NCI-H526 treated with DMSO at 0.1 percent for 48 hours (cell line): ENCODE data around the gene BCL7A.
"Not testable (repeated sequence)": the region's sequence is repeated elsewhere in the genome, so short reads cannot be mapped to it uniquely, and the experiment has no call there.

Experiments used
- DNase-seq: peaks from one replicate; lab custom pipeline; 2025; lab: John Stamatoyannopoulos, UW

BCL7A gene

DNA sequence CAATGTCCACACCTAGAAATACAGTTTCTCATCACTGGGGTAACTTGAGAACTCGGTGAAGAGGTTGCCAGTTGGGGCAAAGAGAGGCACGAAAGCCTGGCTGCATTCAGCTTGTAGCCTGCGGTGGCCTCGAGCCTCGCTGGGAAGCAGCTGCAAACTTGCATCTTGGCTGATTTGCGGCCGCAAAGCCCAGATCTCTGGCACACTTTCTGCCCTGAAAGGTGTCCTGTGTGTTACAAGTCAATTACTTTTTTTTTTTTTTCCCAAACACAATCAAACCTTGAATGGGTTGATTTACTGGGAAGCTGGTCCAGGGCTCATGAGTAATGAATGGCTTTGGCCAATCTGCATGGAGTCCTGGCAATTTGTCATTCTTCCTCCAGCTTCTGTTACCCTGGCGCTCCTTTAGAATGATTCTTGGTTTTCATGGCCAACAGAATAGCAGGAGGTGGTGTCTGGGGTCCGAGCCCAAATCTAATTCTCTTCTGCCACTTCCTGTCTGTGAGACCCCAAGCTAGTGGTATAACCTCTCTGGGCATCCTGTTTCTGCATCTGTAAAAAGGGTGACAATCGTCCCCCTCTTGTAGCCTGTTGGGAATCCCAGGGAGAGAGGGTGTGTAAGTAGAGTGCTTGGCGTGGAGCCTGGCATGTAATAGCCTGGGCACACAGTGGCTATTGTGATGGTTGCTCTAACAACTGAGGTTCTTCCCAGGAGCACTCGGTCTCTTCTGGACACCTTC lies 6.7 kb downstream of the BCL7A start:
- no peak for DNase-seq

- no peak for DNase-seq
Measured at GRCh38 chr12:122028905-122029560, 7.3 kb downstream of the BCL7A start.

GRCh38 chr12:122029620-122030423 lies 8.1 kb downstream of the BCL7A start:
- DNase-seq: no peak

DNA sequence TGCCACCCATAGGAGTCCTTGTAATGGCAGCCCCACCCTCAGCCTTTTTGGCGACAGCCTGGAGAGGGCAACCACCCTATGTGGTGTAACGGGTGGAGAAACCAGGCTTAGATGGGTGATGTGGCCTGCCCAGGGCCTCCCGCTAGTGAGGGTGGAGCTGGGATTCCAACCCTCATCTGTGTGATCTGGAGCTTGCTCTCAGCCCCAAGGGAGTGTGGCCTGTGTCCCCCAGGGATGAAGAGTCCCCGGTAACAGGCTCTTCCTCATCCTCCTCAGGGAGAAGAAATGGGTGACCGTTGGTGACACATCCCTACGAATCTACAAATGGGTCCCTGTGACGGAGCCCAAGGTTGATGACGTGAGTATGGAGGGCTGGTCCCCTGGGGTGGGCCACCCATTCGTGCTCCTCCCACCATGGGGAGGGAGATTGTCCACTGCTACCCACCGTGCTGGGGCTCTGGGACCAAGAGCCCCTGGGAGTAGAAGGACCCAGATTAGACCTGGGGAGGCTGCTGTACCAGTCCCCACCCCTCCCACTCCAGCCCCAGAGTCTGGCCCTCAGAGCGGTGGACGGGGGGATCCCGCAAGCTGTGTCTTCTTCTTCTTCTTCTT lies 8.8 kb downstream of the BCL7A start:
- DNase-seq: no peak

GRCh38 chr12:122031342-122032216 lies 9.9 kb downstream of the BCL7A start:
- no peak for DNase-seq

GRCh38 chr12:122032580-122032979 lies 10.9 kb downstream of the BCL7A start:
- DNase-seq: peak; percentile 47

DNA sequence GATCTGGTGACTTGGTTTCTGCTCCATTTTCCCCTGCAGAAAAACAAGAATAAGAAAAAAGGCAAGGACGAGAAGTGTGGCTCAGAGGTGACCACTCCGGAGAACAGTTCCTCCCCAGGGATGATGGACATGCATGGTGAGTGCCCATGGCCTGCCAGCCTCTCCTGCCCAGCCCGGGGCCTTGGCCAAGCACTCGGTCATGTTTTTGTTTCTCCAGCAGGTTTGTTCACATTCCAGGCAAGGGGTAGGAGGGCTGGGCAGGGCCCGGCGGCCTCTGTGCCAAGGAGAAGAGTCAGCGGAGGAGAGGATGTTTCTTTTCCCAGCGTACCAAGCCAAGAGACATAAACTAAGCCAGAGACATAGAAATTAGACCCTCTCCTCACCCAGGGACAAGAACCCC lies 13.6 kb downstream of the BCL7A start:
- DNase-seq: no peak

DNA sequence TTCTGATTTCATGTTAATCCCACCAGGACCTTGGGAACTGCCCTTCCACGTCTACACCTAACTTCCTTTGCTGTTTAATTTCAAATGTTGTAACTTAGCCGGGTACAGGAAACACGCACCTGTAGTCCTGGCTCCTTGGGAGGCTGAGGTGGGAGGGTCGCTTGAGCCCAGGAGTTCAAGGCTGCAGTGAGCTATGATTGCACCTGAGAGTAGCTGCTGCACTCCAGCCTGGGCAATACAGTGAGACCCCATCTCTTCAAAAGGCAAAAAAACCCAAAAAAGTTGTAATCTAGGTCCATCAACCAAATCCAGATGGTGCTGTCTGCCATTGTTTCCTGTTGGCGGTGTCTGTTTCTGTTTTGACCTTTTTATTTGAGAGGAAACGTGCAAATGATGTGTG lies 14.5 kb downstream of the BCL7A start:
- no peak for DNase-seq

DNA sequence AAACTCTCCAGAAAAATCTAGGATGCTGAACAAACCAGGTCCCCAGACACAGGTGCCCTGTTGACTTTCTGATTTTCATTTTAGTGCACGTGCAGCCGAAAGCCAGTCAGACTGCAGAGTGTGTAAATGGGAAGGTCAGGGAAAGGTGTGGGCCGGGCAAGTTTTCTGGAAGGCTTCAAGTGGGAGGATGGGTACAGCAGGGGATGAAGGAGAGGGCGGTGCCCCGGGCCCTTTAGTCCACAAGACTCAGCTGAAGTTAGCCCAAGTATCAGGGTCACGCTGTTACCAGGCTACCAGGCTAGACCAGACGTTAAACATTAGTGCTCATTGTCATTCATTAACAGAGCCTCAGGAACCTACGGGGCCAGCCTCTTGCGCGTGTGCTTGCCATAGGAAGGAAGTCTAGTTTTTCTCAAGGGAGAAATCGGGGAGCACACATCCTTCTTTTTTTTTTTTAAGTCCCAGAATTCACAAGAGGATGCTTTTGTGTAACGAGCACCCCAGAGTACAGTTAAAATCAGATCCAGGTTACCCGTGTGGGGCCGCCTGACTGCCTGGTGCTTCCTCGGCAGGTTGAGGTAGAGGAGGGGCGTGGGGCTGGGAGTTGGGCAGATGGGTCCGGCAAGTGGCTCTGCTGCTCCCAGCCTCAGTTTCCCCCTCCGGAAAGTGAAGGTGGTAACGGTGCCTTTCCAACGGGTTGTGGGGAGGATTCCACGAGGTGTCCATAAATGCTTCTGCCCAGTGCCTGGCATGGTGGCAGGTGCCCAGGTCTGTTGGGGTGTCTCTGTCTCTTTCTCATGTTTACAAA lies 19.1 kb downstream of the BCL7A start:
- DNase-seq: no peak

DNA sequence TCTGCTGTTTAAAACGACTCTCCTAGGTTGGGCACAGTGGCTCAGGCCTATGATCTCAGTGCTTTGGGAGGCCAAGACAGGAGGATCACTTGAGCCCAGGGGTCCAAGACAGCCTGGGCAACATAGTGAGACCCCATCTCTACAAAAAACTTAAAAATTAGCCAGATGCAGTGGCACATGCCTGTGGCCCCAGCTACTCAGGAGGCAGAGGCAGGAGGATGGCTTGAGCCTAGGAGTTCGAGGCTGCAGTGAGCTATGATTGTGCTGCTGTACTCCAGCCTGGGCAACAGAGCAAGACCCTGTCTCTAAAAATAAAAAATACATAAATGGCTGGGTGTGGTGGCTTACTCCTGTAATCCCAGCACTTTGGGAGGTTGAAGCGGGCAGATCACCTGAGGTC lies 19.8 kb downstream of the BCL7A start:
- not testable (repeated sequence) for DNase-seq

DNA sequence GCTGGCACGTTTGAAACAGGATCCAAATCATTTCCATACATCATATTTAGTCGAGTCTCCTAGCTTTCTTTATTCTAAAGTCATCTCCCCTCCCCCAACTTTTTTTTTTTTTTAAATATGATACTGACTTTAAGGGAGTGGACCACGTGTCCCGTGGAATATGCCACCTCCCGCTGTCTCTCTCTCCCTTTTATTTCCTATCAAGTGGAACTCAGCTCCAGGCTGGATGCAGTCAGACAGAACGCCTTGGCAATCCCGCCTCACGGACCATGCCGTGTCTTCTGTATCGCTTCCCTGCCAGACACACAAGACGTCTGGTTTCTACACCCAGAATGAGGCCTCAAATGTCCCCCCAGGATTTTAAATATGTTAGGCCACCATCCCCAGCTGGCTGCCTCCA lies 21.2 kb downstream of the BCL7A start:
- DNase-seq: peak; percentile 22

DNA sequence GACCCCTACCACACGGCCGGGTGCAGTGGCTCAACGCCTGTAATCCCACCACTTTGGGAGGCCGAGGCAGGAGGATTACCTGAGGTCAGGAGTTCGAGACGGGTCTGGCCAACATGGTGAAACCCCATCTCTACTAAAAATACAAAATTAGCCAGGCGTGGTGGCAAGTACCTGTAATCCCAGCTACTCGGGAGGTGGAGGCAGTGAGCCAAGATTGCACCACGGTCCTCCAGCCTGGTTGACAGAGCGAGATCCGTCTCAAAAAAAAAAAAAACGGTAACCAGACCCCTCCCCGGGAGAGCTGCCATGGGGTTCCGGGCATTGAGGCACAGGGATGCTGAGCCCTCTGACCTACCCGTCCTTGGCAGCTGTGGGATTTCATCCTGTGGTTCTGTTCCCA lies 21.8 kb downstream of the BCL7A start:
- DNase-seq: no peak

DNA sequence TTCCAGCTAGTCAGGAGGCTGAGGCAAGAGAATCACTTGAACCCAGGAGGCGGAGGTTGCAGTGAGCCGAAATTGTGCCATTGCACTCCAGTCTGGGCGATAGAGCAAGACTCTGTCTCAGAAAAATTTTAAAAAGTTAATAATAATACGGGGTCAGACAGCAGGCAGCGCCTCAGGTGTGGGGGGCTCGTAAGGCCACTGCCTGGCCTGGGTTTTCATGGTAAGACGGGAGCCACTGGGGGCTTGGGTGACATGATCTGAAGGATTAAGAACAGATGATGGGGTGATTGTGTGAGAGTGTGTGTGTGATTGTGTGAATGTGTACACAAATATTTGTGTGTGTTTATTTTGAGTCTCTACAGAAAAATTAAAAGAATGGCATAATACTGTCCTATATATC lies 23.6 kb downstream of the BCL7A start:
- no peak for DNase-seq

DNA sequence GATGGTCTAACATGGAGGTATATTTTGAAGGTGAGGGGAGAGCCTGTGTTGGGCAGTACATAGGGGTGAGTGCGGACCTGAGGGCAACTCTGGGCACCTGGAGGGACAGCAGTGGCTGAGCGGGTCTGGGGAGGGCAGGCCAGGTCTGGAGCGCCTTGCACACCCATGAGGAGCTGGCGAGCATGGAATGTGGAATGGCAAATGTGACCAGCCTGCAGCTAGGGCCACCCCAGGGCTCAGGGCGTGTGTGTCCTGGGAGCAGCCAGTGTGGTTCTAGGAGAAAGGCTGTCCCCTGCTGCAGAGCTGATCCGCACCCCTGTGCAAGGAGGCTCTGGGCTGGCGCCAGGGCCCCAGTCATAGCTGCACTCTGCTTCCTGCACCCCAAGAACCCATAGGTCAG lies 24.5 kb downstream of the BCL7A start:
- no peak for DNase-seq

DNA sequence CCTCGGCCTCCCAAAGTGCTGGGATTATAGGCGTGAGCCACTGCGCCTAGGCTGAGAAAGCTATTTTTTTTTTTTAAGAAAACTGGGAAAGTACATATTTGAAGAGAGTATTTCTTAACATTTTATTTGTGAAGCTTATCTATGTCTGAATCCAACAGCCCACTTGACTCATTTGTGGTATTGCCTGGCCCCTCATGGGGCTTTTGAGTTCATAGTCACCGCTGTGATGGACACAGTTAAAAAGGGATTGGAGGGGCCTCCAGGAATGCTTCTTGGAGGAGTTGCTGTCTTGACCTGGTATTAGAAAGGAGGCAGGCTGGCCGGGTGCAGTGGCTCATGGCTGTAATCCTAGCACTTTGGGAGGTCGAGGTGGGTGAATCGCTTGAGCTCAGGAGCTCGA lies 26.5 kb downstream of the BCL7A start:
- DNase-seq: no peak

GRCh38 chr12:122049827-122050226 lies 28.1 kb downstream of the BCL7A start:
- DNase-seq: no peak

DNA sequence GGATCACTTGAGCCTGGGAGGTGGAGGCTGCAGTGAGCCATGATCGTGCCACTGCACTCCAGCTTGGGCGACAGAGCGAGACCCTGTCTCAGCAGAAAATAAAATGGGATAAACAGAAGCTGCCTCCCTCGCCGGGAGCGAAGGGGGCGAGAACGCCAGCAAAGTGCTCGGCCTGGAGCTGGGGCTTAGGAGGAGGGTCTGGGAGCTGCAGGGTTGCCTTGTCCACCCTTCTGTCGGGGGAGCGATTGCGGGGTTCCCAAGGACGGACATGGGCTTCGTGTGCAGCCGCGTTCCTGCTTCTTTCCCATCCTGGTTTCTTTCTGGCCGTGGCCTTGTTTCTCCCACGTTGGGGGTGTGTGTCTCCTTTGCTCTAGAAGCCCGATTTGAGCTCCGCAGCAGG lies 29.0 kb downstream of the BCL7A start:
- DNase-seq: no peak

- no peak for DNase-seq
Measured at GRCh38 chr12:122051231-122051876, 29.7 kb downstream of the BCL7A start.

DNA sequence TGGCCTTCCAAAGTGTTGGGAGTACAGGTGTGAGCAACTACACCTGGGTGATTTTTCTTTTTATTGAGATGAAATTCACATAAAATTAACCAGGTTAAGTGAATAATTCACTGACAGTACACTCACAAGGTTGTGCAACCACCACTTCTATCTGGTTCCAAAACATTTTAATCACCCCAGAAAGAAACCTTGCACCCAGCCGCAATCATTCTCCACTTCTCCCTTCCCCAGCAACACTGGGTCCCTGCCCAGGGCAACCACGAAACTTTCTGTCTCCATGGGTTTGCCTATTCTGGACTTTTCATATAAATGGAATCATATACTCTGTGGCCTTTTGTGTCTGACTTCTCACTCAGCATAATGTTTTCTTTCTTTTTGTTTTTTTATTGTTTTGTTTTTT lies 30.6 kb downstream of the BCL7A start:
- no peak for DNase-seq

DNA sequence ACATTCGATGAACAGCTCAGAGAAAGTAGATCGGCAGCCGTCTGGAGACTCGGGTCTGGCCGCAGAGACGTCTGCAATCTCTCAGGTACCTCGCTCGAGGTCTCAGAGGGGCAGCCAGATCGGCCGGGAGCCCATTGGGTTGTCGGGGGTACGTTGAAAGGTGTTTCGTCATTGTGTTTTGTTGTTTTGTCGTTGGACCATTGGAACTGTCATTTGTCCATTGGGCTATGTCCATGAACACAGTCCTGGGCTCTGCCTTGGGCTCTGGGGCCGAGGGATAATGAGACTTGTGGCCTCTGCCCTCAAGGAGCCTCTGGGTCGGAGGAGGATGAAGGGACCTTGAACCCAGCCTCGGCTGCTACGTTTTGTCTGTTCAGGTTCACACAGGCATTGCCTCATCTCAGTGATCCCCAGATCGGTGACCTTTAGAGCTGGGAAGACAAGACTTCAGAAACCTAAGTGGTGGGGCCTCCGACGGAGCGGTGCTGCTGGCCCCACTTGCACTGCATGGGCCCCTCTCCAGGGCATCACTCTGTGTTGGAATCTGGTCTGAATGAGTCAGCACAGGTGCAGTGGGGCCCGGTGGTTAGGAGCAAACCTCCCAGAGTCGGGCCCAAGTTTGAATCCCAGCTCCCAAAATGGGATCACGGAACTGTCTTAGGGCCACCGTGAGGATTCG lies 33.3 kb downstream of the BCL7A start:
- DNase-seq: no peak
